Measurements from ENCODE around the gene MAP2K6.
A peak's percentile ranks its signal among the peaks of the same experiment; 100 is the strongest.
"Not testable (repeated sequence)": the region's sequence is repeated elsewhere in the genome, so short reads cannot be mapped to it uniquely, and the experiment has no call there.

Gene MAP2K6

GRCh38 chr17:69478916-69479315, 64.4 kb downstream of the MAP2K6 start:
- H3K4me3 ChIP-seq (ENCODE audit: low read length) = no peak overlapping the region
- TF ChIP-seq ZNF274 (IDR thresholded peaks at IDR 0.05; ENCODE audit: low read depth, low read length) = no peak

GRCh38 chr17:69479756-69480155, 65.3 kb downstream of the MAP2K6 start:
- not testable (repeated sequence) for H3K4me3 ChIP-seq (ENCODE audit: low read length)

GRCh38 chr17:69480245-69480644, 65.7 kb downstream of the MAP2K6 start:
- H3K4me3 ChIP-seq (ENCODE audit: low read length) = no peak overlapping the region
- no peak for TF ChIP-seq ZNF274 (IDR thresholded peaks at IDR 0.05; ENCODE audit: low read depth, low read length)

GRCh38 chr17:69485251-69485661, 70.8 kb downstream of the MAP2K6 start:
- no peak overlapping the region for H3K4me3 ChIP-seq (ENCODE audit: low read length)
- no peak for TF ChIP-seq ZNF274 (IDR thresholded peaks at IDR 0.05; ENCODE audit: low read depth, low read length)

GRCh38 chr17:69485901-69486643, 71.6 kb downstream of the MAP2K6 start:
- TF ChIP-seq ZNF274 (IDR thresholded peaks at IDR 0.05; ENCODE audit: low read depth, low read length) = no peak
- no peak overlapping the region for H3K4me3 ChIP-seq (ENCODE audit: low read length)

- no peak overlapping the region for H3K4me3 ChIP-seq (ENCODE audit: low read length)
- no peak for TF ChIP-seq ZNF274 (IDR thresholded peaks at IDR 0.05; ENCODE audit: low read depth, low read length)
These were observed 72.5 kb downstream of the MAP2K6 start for GRCh38 chr17:69486779-69487637.

GRCh38 chr17:69489313-69489712, 74.8 kb downstream of the MAP2K6 start:
- no peak for TF ChIP-seq ZNF274 (IDR thresholded peaks at IDR 0.05; ENCODE audit: low read depth, low read length)

GRCh38 chr17:69492410-69493071, 78.0 kb downstream of the MAP2K6 start:
- TF ChIP-seq ZNF274 (IDR thresholded peaks at IDR 0.05; ENCODE audit: low read depth, low read length) = no peak
- H3K4me3 ChIP-seq (ENCODE audit: low read length) = no peak overlapping the region

More at GRCh38 chr17:69489313-69489712, 74.8 kb downstream of the MAP2K6 start:
- no peak overlapping the region for H3K4me3 ChIP-seq (ENCODE audit: low read length)

- no peak for TF ChIP-seq ZNF274 (IDR thresholded peaks at IDR 0.05; ENCODE audit: low read depth, low read length)
- no peak overlapping the region for H3K4me3 ChIP-seq (ENCODE audit: low read length)
These were observed 81.3 kb downstream of the MAP2K6 start for GRCh38 chr17:69495787-69496186.

- H3K4me3 ChIP-seq (ENCODE audit: low read length) = no peak overlapping the region
- no peak for TF ChIP-seq ZNF274 (IDR thresholded peaks at IDR 0.05; ENCODE audit: low read depth, low read length)
These were observed 82.7 kb downstream of the MAP2K6 start for GRCh38 chr17:69497161-69497560.

GRCh38 chr17:69499318-69499717, 84.8 kb downstream of the MAP2K6 start:
- no peak for TF ChIP-seq ZNF274 (IDR thresholded peaks at IDR 0.05; ENCODE audit: low read depth, low read length)
- H3K4me3 ChIP-seq (ENCODE audit: low read length) = no peak overlapping the region

GRCh38 chr17:69500911-69501429, 86.5 kb downstream of the MAP2K6 start:
- TF ChIP-seq ZNF274 (IDR thresholded peaks at IDR 0.05; ENCODE audit: low read depth, low read length) = no peak
- no peak overlapping the region for H3K4me3 ChIP-seq (ENCODE audit: low read length)

- peak overlapping the region; percentile 44 for H3K4me3 ChIP-seq (ENCODE audit: low read length)
- TF ChIP-seq ZNF274 (IDR thresholded peaks at IDR 0.05; ENCODE audit: low read depth, low read length) = no peak
These were observed 87.3 kb downstream of the MAP2K6 start for GRCh38 chr17:69501591-69502468.
